Mesothelial cell of epicardium (in vitro differentiated cells): Measurements from ENCODE around the gene FOXP1. TPM values are rescaled to one million over a fixed set of nuclear protein-coding genes. Genes with fewer than 3 reads are reported as not detected.
A peak's percentile ranks its signal among the peaks of the same experiment; 100 is the strongest.

ENCODE experiments used
- DNase-seq, 2 experiments: peaks; one replicate each; pipeline ENCODE4 v3.0.0; 2021; ENCODE audit warnings: low spot score in 2 of 2; ENCODE audit not compliant: unreplicated experiment in 2 of 2
- H3K27ac Mint-ChIP-seq: 2 replicates; pipeline ENCODE4 v1.8.0; 2021; ENCODE audit warnings: mixed read lengths
- H3K27me3 Mint-ChIP-seq: 2 replicates; pipeline ENCODE4 v1.8.0; 2021; ENCODE audit warnings: low read depth, mixed read lengths
- H3K36me3 Mint-ChIP-seq: 2 replicates; pipeline ENCODE4 v1.8.0; 2021; ENCODE audit warnings: mixed read lengths
- H3K4me1 Mint-ChIP-seq: 2 replicates; pipeline ENCODE4 v1.8.0; 2021; ENCODE audit warnings: mixed read lengths
- H3K4me3 Mint-ChIP-seq: 2 replicates; pipeline ENCODE4 v1.8.0; 2021; ENCODE audit warnings: mild to moderate bottlenecking, moderate library complexity, mixed read lengths
- H3K9me3 Mint-ChIP-seq: 2 replicates; pipeline ENCODE4 v1.8.0; 2021; ENCODE audit warnings: mixed read lengths
- CTCF ChIP-seq: fragments of 200-600 bp; sonication (generic); IDR thresholded peaks from one replicate; pipeline ENCODE4 v1.5.0; 2021; ENCODE audit warnings: antibody characterized with exemption; ENCODE audit not compliant: unreplicated experiment
- total RNA-seq: library from RNA; stranded (reverse); gene quantifications from 3 replicates; pipeline ENCODE4 v1.2.1, GENCODE V29; 2021

Gene FOXP1
- total RNA-seq, 1 donor from 2014 or later, result 187 TPM

- no peaks in the 10 kb centered on the region for H3K36me3 Mint-ChIP-seq
- no peak for DNase-seq
- H3K27ac Mint-ChIP-seq, result peak overlapping the region; percentile 54
- peaks cover 56% of the 10 kb centered on the region for H3K4me1 Mint-ChIP-seq
- no peaks in the 10 kb centered on the region for H3K9me3 Mint-ChIP-seq
- H3K4me3 Mint-ChIP-seq, result no peak overlapping the region
- no peaks in the 10 kb centered on the region for H3K27me3 Mint-ChIP-seq
- no peak for TF ChIP-seq CTCF
Measured at GRCh38 chr3:71518089-71518488, 65.4 kb downstream of the FOXP1 start.

GRCh38 chr3:71517271-71517791, 66.2 kb downstream of the FOXP1 start:
- Mint-ChIP-seq H3K9me3 (no peaks in the 10 kb centered on the region), H3K4me1 (peaks cover 52% of the 10 kb centered on the region), H3K4me3 (no peak overlapping the region), H3K27ac (peak overlapping the region; percentile 54), H3K27me3 (no peaks in the 10 kb centered on the region), H3K36me3 (no peaks in the 10 kb centered on the region)
- DNase-seq, result no peak
- no peak for TF ChIP-seq CTCF

- Mint-ChIP-seq H3K27me3 (no peaks in the 10 kb centered on the region), H3K4me3 (no peak overlapping the region), H3K9me3 (no peaks in the 10 kb centered on the region), H3K36me3 (no peaks in the 10 kb centered on the region), H3K27ac (peak overlapping the region; percentile 84), H3K4me1 (peaks cover 60% of the 10 kb centered on the region)
- no peak for DNase-seq
- no peak for TF ChIP-seq CTCF
Measured at GRCh38 chr3:71515636-71516365, 67.7 kb downstream of the FOXP1 start.

- Mint-ChIP-seq H3K27me3 (no peaks in the 10 kb centered on the region), H3K4me3 (no peak overlapping the region), H3K36me3 (no peaks in the 10 kb centered on the region), H3K27ac (no peak overlapping the region), H3K9me3 (no peaks in the 10 kb centered on the region), H3K4me1 (peaks cover 53% of the 10 kb centered on the region)
- TF ChIP-seq CTCF, result no peak
- DNase-seq, result no peak
Measured at GRCh38 chr3:71514621-71515020, 68.9 kb downstream of the FOXP1 start.

GRCh38 chr3:71513515-71513914, 70.0 kb downstream of the FOXP1 start:
- Mint-ChIP-seq H3K27me3 (no peaks in the 10 kb centered on the region), H3K9me3 (no peaks in the 10 kb centered on the region), H3K4me1 (peaks cover 57% of the 10 kb centered on the region), H3K36me3 (no peaks in the 10 kb centered on the region), H3K4me3 (no peak overlapping the region), H3K27ac (no peak overlapping the region)
- DNase-seq, result no peak
- TF ChIP-seq CTCF, result no peak
